IMR-90 (cell line): ENCODE results near the gene PHF20. TPM values are rescaled to one million over a fixed set of nuclear protein-coding genes. Genes with fewer than 3 reads are reported as not detected.
A peak's percentile ranks its signal among the peaks of the same experiment; 100 is the strongest.

Source experiments
- ATAC-seq: fragments of 200-7000 bp; cut with Tn5 transposase; 2 replicates; pipeline ENCODE4 v1.9.1; 2020; ENCODE audit warnings: low read depth, mild to moderate bottlenecking, moderate library complexity
- BruUV-seq: library from RNA; stranded (reverse); fragments of 400-500 nt; replicated peaks from 2 replicates; lab custom pipeline; 2021; lab: Mats Ljungman, UMichigan
- CTCF ChIA-PET: fragments of 300-600 bp; formaldehyde crosslinking; extraction: SDS; loops from one replicate; lab custom pipeline; 2021; ENCODE audit warnings: antibody characterized with exemption; lab: Yijun Ruan, JAX
- POLR2A ChIA-PET: fragments of 300-600 bp; sonication (Branson Sonifier 250); formaldehyde crosslinking; loops from one replicate; lab custom pipeline; 2022; ENCODE audit warnings: antibody characterized with exemption; ENCODE audit not compliant: unreplicated experiment; lab: Charles Lee
- DNase-seq: peaks from one replicate; pipeline ENCODE4 v3.0.0; 2013
- H2AFZ ChIP-seq: replicated peaks from 2 replicates; pipeline ENCODE3; 2013; ENCODE audit warnings: low read length, mild to moderate bottlenecking; ENCODE audit not compliant: poor library complexity
- H2AK5ac ChIP-seq: 2 replicates; pipeline ENCODE4 v1.6.1; 2013; ENCODE audit warnings: low read depth, low read length, inconsistent platforms
- H2AK9ac ChIP-seq: replicated peaks from 2 replicates; pipeline ENCODE3; 2013; ENCODE audit warnings: mild to moderate bottlenecking, low read depth, low read length, moderate library complexity; ENCODE audit not compliant: poor library complexity
- H2BK120ac ChIP-seq: 2 replicates; pipeline ENCODE4 v1.6.1; 2013; ENCODE audit warnings: low read depth, low read length, inconsistent platforms
- H2BK15ac ChIP-seq: 3 replicates; pipeline ENCODE4 v1.6.1; 2013; ENCODE audit warnings: low read depth, low read length, inconsistent platforms
- H2BK20ac ChIP-seq: 2 replicates; pipeline ENCODE4 v1.6.1; 2013; ENCODE audit warnings: low read depth, mild to moderate bottlenecking, inconsistent platforms, low read length, moderate library complexity
- H2BK5ac ChIP-seq: 2 replicates; pipeline ENCODE4 v1.6.1; 2013; ENCODE audit warnings: mild to moderate bottlenecking, low read depth, low read length, inconsistent platforms; ENCODE audit not compliant: poor library complexity, severe bottlenecking
- H3K14ac ChIP-seq: replicated peaks from 2 replicates; pipeline ENCODE4 v1.6.1; 2013; ENCODE audit warnings: low read depth, low read length, inconsistent platforms
- H3K18ac ChIP-seq: 2 replicates; pipeline ENCODE4 v1.6.1; 2013; ENCODE audit warnings: low read depth, low read length, control low read depth
- H3K23ac ChIP-seq: 2 replicates; pipeline ENCODE4 v1.6.1; 2013; ENCODE audit warnings: low read depth, low read length, inconsistent platforms
- H3K27ac ChIP-seq: 2 replicates; pipeline ENCODE4 v1.5.1; 2013; ENCODE audit warnings: mild to moderate bottlenecking, control low read depth, low read length; ENCODE audit not compliant: insufficient read depth
- H3K27me3 ChIP-seq: 2 replicates; pipeline ENCODE4 v1.6.1; 2013; ENCODE audit warnings: low read length; ENCODE audit not compliant: control insufficient read depth, insufficient read depth
- H3K36me3 ChIP-seq: 2 replicates; pipeline ENCODE4 v1.6.1; 2013; ENCODE audit warnings: low read length, mixed read lengths; ENCODE audit not compliant: control insufficient read depth, insufficient read depth
- H3K4ac ChIP-seq: 2 replicates; pipeline ENCODE4 v1.6.1; 2013; ENCODE audit warnings: low read depth, low read length, inconsistent platforms
- H3K4me1 ChIP-seq: 2 replicates; pipeline ENCODE4 v1.6.1; 2013; ENCODE audit warnings: low read length, mixed read lengths; ENCODE audit not compliant: control insufficient read depth, insufficient read depth
- H3K4me2 ChIP-seq: 2 replicates; pipeline ENCODE4 v1.6.1; 2013; ENCODE audit warnings: low read depth, mild to moderate bottlenecking, control low read depth, low read length, moderate library complexity
- H3K4me3 ChIP-seq: 2 replicates; pipeline ENCODE4 v1.5.1; 2013; ENCODE audit warnings: low read depth, mild to moderate bottlenecking, control low read depth, low read length, moderate library complexity; ENCODE audit not compliant: insufficient read depth
- H3K56ac ChIP-seq: 2 replicates; pipeline ENCODE4 v1.6.1; 2013; ENCODE audit warnings: low read length, inconsistent platforms; ENCODE audit not compliant: insufficient read depth; ENCODE audit errors: extremely low read depth
- H3K79me1 ChIP-seq, 2 experiments: 2 replicates each; pipeline ENCODE4 v1.6.1; 2013; ENCODE audit warnings: low read length in 2 of 2, inconsistent platforms in 1 of 2, low read depth in 1 of 2
- H3K9ac ChIP-seq: 2 replicates; pipeline ENCODE4 v1.6.1; 2013; ENCODE audit warnings: low read depth, low read length, control low read depth
- H3K9me1 ChIP-seq: 2 replicates; pipeline ENCODE4 v1.6.1; 2013; ENCODE audit warnings: low read length, inconsistent platforms; ENCODE audit not compliant: insufficient read depth
- H3K9me3 ChIP-seq: 2 replicates; pipeline ENCODE4 v1.6.1; 2013; ENCODE audit warnings: low read length; ENCODE audit not compliant: control insufficient read depth, insufficient read depth
- H4K20me1 ChIP-seq: 2 replicates; pipeline ENCODE4 v1.6.1; 2013; ENCODE audit warnings: low read length, inconsistent platforms; ENCODE audit not compliant: insufficient read depth
- H4K5ac ChIP-seq: 2 replicates; pipeline ENCODE4 v1.6.1; 2013; ENCODE audit warnings: mild to moderate bottlenecking, low read depth, low read length, control low read depth
- H4K8ac ChIP-seq, 2 experiments: 2 replicates each; pipeline ENCODE4 v1.6.1; 2013; ENCODE audit warnings: low read depth in 2 of 2, low read length in 2 of 2, control low read depth in 1 of 2, inconsistent platforms in 1 of 2
- H4K91ac ChIP-seq: 2 replicates; pipeline ENCODE4 v1.6.1; 2013; ENCODE audit warnings: low read depth, low read length, inconsistent platforms; ENCODE audit not compliant: insufficient read depth
- CHD1 ChIP-seq: IDR thresholded peaks from 2 replicates; pipeline ENCODE4 v1.6.1; 2012; ENCODE audit warnings: low read depth, low read length, improper control_type of control experiment
- FOS ChIP-seq: fragments of 150-350 bp; IDR thresholded peaks from 2 replicates; pipeline ENCODE4 v1.6.1; 2016; ENCODE audit warnings: low read depth, low read length
- MXI1 ChIP-seq: IDR thresholded peaks from 2 replicates; pipeline ENCODE4 v1.6.1; 2012; ENCODE audit warnings: low read depth, mild to moderate bottlenecking, low read length, moderate library complexity, borderline replicate concordance
- NFE2L2 ChIP-seq: fragments of 150-350 bp; IDR thresholded peaks from 2 replicates; pipeline ENCODE4 v1.6.1; 2016; ENCODE audit warnings: low read depth, mild to moderate bottlenecking, low read length
- RCOR1 ChIP-seq: IDR thresholded peaks from 2 replicates; pipeline ENCODE4 v1.6.1; 2012; ENCODE audit warnings: mild to moderate bottlenecking, low read length, improper control_type of control experiment; ENCODE audit not compliant: insufficient replicate concordance
- WGBS, 2 experiments: methylation state at CpG; one replicate each; pipeline versions ENCODE4 v1.1.5 to v1.1.7; 2013; ENCODE audit warnings: missing lambda C conversion rate in 2 of 2; ENCODE audit not compliant: insufficient read length in 1 of 2; ENCODE audit errors: extremely low coverage in 2 of 2; 5-methylcytosine and 5-hydroxymethylcytosine counted together
- dilution Hi-C: fragments of 300-500 bp; cut with HindIII; formaldehyde crosslinking; loops from one replicate; pipeline ENCODE4 v1.14.3; 2018; ENCODE audit warnings: low sequenced_read_pairs; ENCODE audit not compliant: unreplicated experiment
- in situ Hi-C: fragments of 300-500 bp; cut with MboI; formaldehyde crosslinking; loops from 3 replicates; pipeline ENCODE4 v1.14.3; 2019; ENCODE audit warnings: low sequenced_read_pairs, inconsistent platforms, mixed read lengths
- intact Hi-C: fragments of 100-400 bp; cut with micrococcal nuclease; formaldehyde crosslinking; loops from 2 replicates; pipeline ENCODE4 v1.10.0; 2022
- polyA plus RNA-seq, 3 experiments: library from polyadenylated mRNA; depleted of rRNA; stranded (reverse); fragments of >200 nt; gene quantifications; 2 replicates each; pipeline ENCODE4 v1.2.3, GENCODE V29; 2012; ENCODE audit warnings: low replicate concordance in 1 of 3
- total RNA-seq: library from RNA; depleted of rRNA; stranded (reverse); fragments of >200 nt; gene quantifications from 2 replicates; pipeline ENCODE4 v1.2.3, GENCODE V29; 2012

The PHF20 gene
- total and polyA plus RNA-seq, 2 of the 4 experiments (the other 2 are of a cell fraction) = 22.0 to 22.5 TPM

DNA sequence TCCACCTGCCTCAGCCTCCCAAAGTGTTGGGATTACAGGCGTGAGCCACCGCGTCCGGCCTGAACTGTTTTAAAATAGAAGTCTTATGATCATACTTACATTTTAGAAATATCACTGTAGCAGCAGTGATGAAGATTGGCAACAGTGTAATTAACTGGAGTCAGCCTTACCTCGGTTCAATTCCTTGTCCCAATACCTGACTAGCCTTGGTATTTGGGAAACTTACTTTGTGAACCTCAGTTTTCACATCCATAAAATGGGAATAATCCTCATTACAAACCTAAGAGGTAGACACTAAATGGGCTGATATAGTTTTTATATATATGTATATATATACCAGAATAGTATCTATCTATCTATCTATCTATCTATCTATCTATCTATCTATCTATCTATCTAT is 19.3 kb downstream of the PHF20 start:
- Histone ChIP-seq H4K91ac (no peak overlapping the region), H4K20me1 (peaks cover 9% of the 10 kb centered on the region), H3K79me1 (peaks cover 33 to 73% of the 10 kb centered on the region in 2 experiments), H3K27me3 (no peaks in the 10 kb centered on the region), H2AK9ac (no peak overlapping the region), H3K18ac (no peak overlapping the region), H3K9me3 (no peaks in the 10 kb centered on the region), H3K9ac (no peak overlapping the region), H2BK120ac (peak overlapping the region; percentile 47; the same call in 1 of the 2 replicates), H2AFZ (no peak overlapping the region), H3K9me1 (peaks cover 10% of the 10 kb centered on the region), H4K5ac (no peak overlapping the region), H3K27ac (no peak overlapping the region), H3K36me3 (no peaks in the 10 kb centered on the region), H3K4me2 (no peak overlapping the region), H2BK5ac (peak overlapping the region; percentile 57), H3K23ac (no peak overlapping the region), H3K56ac (no peak overlapping the region), H2BK20ac (peak overlapping the region; percentile 55; the same call in 1 of the 2 replicates), H2BK15ac (no peak overlapping the region), H3K14ac (no peak overlapping the region; the same call in 1 of the 2 replicates), H2AK5ac (0 out of 2 replicates have a peak overlapping the region, but pooled peaks have one; percentile 15), H3K4ac (peak overlapping the region; percentile 11; the same call in 1 of the 2 replicates), H4K8ac (no peak overlapping the region), H3K4me3 (no peak overlapping the region), H3K4me1 (peaks cover 13% of the 10 kb centered on the region)
- dilution Hi-C loops = no loop called here
- TF ChIP-seq NFE2L2 = no peak
- no peak for TF ChIP-seq CHD1
- TF ChIP-seq RCOR1 = no peak
- no peak for TF ChIP-seq MXI1
- TF ChIP-seq FOS = no peak
- CTCF ChIA-PET = interaction anchor here (1.2 kb wide), 1 partner anchor 93 kb away, joined by 3 read pairs; no protein-coding TSS in a partner anchor
- no CpG with 5 or more reads among the region's 5 CpGs for WGBS, 2 experiments
- ATAC-seq (no peak), DNase-seq (no peak)
- in situ Hi-C loops = no loop called here
- POLR2A ChIA-PET = no interaction called here
- intact Hi-C loops = no loop called here
- BruUV-seq = no TSS peak
